CD4-positive, alpha-beta T cell treated with Interleukin-2 at 100 ng/mL for 4 hours (primary cell): ENCODE measurements around the gene TDRD9.

Experiments
- DNase-seq: peaks from one replicate; pipeline ENCODE4 v3.0.0-alpha.2; 2020; ENCODE audit warnings: low spot score

Gene TDRD9

DNA sequence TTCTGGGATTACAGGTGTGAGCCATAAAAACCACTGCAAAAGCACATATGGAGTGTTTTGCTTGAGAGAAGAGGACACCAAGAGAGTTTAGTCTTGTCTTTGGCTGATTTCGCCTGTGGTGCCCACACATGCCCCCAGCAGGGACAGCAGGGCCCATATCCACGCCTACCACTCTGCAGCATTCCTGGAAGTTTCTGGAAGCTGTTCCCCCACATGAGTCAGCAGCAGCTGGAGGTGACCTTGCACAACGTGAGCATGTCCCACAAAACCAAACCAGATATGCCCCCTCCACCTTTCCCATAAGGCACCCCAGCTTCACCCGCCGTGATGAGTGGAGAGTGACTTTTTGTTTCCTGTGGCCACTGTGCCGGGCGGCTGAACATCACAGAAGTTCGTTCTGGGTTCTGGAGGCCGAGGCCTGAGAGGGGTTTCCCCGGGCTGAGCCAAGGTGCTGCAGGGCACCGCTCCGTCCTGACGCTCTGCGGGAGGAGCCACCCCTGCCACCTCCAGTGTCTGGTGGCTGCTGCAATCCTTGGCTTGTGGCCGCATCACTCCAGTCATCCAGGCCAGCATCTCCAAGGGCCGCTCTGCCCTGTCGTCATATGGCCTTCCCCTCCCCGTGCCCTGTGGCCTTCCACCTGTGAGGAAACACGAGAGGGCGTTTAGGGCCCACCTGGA is 162.0 kb downstream of the TDRD9 start:
- no peak for DNase-seq

DNA sequence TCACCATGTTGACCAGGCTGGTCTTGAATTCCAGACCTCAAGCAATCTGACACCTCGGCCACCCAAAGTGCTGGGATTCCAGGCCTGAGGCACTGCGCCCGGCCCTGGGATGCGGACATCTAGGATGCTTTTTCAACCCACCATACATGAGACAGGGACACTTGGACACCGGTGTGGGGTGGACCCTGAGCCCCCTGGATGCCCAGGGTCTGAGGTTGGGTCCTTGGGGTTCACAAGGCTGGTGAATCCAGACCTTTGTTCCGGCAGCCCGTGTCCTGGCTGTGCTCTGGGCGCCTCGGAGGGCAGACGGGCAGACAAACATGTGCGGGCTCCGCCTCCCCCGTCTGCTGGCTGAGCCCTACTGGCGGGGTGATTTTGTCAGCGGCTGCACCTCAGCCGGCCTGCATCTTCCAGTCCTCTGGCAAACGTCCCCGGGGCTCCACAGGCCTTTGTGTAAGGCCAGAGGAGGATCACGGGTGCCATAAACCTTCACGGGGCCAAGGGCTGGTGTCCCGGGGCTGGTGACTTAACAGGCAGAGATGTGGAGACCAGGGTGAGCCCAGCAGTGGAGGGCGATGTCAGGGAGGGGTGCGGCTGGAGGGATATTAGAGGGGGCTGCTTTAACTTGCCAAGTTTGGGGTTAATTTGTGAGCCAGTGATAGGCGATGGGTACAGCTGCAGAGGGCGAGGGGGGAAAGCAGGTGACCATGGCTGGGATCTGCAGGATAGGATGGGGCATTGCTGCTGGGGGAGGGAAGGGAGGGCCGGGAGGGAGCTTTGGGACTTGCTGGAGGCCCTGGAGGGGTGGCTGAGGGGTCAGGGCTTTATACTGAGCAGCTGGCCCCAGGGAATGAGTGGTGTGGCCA is 163.0 kb downstream of the TDRD9 start:
- DNase-seq: no peak

DNA sequence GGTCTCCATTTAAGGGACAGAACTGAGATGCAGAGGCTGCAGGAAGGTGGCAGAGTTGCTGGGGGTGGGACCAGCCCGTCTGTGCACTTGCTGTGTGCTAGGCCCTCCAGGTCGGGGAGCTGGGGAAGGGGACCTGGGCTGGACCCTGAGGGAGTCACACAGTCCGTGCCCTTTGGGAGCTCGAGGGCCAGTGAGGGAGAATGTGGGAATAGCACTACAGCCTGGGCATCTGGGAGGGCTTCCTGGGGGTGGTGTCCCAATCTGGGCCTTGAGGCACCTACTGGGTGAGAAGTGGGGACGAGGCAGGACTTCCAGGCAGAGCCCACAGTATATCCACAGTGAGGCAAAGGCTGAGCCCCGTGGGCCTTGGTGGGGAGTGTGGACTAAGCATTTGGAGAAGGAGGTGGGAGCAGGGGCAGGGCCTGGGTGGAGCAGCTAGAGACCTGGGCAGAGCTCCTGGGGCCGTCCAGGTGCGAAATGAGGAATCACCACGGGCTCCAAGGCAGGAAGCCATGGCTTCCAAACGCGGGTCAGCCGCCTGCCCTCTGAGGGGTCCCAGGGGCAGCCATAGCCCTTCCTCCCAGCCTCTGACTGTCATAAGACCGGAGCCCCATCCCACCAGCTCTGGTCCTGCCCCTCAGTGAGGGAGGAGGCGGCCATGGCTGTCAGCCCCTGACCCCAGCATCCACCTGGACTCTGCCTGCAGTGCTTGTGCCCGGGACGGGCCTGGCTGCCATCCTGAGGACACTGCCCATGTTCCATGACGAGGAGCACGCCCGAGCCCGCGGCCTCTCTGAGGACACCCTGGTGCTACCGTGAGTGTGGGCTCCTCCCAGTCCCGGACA is 163.9 kb downstream of the TDRD9 start:
- DNase-seq: no peak

DNA sequence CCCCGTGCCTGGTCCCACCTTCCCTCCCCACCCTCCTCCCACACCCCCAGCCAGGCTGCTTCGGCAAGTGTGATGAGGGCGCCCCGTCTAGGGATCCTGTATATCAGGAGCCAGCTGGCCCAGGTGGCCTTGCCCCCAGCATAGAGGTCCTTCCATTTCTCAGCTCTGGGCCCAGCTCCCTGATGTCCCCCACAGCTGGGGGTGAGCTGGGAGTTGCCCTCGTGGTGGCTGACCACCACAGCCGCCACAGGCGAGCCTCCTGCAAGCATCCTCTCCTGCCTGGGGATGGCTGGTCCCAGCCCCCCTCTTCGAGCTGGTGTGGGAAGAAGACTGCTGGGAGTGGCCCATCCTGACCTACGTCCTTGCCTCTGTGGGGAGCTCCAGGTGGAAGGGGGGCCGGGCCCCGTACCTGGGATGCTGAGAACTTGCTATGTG is 164.7 kb downstream of the TDRD9 start:
- no peak for DNase-seq

DNA sequence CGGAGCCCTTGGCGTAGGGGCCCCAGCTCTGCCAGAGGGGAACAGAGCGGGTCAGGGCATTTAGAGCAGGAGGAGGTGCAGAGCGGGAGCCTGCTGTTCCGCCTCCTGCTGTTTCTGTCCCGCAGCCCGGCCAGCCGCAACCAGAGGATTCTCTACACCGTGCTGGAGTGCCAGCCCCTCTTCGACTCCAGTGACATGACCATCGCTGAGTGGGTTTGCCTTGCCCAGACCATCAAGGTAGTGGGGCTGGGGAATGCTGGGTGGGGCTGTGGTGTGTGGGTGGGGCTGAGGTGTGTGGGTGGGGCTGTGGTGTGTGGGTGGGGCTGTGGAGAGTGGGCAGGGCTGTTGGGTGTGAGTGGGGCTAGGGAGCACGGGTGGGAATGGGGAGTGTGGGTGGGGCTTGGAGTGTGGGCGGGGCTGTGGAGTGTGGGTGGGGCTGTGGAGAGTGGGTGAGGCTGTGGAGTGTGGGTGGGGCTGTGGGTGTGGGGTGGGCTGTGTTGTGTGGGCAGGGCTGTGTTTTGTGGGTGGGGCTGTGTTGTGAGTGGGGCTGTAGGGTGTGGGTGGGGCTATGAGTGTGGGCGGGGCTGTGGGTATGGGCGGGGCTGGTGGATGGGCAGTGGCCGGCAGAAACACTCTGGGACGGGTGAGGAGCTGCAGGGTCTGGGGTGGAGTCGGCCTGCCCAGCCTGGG is 165.3 kb downstream of the TDRD9 start:
- no peak for DNase-seq

DNA sequence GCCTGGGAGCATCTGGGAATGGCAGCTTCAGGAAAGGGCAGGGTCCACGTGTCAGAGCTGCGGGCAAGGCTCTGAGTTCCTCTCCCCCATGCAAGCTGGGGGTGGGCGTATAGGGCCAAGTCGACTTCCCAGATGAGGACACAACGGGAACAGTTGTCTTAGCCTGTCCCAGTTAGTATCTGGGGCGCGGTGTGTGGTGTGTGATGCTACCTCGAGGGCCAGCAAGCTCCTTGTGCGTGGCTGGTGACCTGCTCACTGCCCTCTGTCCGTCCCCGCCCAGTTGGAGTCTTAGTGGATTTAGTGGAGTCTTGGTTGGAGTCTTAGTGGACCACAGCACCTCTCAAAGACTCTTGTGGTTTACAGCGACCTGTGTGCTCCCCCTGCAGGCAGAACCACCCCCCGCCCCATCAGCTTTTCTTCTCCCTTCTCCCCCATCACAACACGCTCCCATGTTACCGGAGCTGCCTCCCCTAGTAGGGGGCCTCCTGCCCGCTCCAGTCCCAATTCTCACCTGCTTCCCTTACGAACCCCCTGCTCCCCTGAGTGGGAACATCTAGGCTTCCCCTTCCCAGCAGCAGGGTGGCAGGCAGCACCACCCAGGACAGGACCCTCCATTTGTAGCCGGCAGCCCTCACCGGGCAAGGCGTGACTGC is 165.9 kb downstream of the TDRD9 start:
- DNase-seq: no peak

DNA sequence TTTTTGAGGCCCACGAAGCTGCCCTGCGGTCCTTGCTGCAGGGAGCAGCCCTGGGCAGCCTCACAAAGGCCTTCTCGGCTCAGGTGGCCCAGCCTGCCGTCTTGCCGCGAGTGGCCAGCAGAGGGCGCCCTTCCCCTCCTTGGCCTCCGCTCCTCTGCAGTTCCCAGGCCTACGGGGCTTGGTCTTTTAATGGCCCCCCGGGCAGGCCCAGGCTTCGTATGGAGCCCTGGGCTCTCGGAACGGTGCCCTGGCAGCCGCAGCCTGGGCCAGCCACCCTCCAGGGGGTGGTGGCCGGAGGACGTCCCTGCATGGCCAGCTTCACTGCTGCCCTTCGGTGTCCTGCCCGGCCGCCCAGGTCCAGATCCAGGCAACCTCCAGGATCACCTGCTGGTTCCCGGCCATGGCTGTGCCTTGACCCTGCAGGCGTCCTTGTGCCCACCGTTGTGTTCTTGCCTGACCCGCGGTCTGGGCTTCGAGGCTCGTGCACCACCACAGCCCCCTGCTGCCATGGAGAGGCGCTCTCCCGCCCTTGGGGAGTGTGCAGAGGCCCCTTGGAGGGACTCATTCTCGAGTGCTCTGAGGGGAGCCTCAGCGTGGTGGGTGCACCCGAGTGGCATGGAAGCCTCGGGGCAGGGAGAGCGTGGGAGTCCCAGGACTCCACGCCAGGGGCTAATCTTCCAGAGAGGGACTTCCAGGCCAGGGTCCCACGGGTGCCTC is 166.6 kb downstream of the TDRD9 start:
- DNase-seq: peak; percentile 62

DNA sequence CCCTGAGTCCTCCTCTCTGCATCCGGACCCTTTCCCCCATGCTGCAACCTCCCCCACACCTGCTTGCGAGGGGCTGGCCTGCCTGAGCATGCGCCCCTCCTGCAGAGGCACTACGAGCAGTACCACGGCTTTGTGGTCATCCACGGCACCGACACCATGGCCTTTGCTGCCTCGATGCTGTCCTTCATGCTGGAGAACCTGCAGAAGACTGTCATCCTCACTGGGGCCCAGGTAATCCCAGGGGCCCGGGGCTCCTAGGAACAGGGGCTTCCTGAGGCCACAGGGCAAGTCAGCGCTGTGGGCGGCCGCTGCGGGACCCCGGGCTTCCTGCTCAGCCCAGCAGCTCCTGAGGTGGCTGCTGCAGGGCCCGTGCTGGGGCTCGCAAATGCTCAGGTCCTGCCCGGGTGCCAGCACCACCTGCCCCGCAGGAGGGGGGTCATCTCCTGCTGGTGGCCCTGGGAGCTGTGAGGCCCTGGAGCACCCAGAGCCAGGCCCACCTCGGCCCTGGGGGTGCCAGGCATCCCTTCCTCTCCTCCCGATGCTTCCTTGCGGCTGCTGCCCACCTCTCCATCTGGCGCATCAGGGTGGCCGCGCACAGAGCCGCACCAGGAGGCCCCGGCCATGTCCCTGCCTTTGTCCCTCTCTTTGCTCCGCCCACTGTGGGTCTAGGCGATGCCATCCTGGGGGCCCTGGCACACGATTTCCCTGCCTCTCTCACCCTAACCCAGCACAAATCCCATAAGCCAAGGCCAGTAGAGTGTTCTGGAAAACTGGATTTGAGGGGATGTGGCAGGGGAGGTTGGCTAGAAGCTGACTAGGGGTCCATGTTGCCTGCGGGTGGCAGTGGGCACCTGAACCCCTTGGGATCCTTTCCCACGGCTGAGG is 167.4 kb downstream of the TDRD9 start:
- no peak for DNase-seq

DNA sequence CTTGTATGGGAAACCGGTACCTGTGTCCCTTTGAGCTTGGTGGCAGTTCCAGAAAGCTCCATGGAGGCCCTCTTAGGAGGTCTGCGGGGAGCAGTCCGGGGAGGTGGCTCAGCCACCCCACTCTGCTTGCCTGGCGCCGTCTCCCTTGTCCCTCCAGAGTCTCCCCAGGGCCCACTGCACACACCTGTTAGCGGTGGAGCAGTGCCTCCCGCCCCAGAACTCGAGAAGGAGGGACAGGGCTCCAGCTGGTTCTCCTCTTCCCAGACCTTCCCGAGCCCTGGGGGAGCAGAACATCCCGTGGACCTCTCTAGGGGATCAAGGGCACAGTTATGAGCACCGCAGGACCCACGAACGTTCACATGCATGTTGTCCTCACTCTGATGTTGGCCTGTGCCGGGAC is 168.1 kb downstream of the TDRD9 start:
- no peak for DNase-seq

DNA sequence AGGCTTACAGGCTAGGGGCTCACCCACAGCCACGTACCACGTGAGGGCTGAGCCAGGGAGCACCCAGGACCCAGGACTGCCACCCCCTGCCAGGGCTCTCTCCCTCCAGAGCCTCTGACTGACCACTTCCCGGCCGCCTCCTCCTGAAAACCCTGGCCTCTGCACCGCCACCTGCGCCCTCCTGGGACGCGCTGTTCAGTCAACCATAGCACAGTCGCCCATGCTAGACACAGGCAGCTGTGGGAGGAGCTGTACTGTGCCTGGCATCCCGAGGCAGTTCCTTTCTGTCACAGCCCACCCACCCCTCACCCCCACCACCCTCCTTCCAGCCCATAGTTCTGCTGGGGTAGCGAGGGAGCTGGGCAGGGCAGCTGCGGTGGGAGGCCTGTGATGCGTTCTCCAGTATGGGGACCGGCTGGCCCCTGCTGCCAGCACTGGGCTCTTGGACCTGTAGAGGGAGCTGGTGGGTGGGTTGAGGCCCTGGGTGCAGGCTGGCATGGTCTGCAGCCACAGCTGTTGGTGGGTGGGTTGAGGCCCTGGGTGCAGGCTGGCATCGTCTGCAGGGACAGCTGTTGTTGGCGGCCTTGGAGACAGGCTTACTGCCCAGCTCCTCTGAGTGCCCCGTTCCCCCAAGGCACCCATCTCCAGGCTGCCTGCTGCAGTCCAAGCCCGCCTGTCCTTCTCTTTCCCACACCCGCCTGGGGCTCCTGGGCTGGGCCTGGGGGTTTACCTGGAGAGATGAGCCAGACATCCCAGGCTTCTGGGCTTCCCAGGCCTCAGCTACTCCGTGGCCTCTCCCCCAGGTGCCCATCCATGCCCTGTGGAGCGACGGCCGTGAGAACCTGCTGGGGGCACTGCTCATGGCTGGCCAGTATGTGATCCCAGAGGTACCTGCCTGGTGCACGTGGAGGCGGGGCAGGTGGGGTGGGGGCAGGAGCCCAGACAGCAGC is 168.8 kb downstream of the TDRD9 start:
- DNase-seq: no peak

DNA sequence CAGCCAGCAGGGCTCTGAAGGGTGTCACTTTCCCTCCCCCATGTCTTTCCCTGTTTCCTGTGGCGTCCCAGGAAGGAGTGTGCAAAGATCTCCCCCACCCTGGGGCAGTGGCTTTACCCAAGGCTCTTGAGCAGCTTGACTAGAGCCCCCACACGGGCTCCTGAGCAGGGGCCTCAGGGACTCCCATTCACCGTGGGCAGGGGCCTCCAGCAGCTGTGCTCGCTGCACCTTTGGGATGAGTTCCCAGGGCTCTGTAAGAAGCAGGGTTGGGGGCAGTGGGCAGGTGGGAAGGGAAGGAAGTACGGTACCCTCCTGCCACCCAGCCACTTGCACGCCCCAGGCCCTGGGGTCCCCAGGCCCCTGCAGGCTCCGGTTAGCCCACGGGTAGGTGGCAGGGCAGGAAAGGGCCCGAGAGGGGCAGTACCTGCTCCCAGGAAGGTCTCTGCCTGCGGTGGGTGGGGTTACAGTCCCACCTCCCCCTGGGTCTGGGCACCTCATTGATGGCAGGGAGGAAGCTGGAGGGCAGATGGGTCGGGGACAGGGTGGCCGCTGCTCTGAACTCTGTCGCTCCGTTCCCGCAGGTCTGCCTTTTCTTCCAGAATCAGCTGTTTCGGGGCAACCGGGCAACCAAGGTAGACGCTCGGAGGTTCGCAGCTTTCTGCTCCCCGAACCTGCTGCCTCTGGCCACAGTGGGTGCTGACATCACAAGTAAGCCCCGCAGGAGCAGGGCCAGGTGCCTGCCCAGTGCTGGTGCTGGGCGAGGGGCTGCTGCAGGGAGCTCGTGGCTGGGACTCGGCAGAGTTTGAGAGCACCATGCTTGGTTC is 170.2 kb downstream of the TDRD9 start:
- DNase-seq: no peak

DNA sequence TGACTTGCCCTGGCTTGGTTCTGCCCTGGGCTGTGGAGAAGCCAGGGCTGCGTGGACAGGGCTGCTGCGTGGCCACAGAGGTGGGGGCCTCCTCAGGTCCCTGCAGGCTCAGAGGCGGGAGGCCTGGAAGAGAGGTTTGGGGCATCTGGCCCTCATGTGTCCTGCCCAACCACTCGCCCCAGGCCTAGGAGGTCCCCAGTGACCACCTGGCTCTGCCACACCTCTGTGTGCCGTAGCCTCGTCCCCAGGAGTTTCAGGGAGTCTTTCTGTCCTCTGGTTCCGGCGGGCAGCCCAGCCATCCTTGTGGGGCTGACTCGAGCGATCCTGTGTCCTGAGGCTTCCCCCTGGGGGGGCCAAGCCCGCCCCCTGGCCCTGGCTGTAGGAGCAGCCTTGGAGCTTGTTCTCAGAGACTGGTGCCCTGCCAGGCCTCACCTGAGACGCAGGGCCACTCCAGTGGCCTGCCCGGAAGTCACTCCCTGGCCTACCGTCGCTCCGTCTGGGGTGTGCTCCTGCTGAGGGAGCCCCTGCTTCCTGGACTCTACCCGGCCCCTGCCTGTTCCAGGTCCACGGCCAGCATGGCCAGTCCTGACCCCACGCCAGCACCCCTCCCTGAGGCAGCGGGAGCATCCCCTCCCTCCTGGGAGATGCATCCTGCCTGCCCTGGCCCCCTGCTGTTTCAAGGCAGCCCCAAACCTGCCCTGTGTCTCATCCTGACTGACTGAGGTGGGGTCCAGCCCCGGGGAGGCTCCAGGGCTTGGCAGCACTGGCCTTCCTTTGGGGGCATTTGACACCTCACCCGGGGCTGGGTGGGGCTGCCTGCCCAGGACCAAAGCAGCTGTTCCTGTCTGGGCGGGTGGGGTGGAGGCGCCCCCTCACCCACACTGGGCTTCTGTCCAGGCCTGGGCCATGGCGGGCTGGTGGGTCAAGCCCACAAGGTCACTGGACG is 171.1 kb downstream of the TDRD9 start:
- DNase-seq: no peak

DNA sequence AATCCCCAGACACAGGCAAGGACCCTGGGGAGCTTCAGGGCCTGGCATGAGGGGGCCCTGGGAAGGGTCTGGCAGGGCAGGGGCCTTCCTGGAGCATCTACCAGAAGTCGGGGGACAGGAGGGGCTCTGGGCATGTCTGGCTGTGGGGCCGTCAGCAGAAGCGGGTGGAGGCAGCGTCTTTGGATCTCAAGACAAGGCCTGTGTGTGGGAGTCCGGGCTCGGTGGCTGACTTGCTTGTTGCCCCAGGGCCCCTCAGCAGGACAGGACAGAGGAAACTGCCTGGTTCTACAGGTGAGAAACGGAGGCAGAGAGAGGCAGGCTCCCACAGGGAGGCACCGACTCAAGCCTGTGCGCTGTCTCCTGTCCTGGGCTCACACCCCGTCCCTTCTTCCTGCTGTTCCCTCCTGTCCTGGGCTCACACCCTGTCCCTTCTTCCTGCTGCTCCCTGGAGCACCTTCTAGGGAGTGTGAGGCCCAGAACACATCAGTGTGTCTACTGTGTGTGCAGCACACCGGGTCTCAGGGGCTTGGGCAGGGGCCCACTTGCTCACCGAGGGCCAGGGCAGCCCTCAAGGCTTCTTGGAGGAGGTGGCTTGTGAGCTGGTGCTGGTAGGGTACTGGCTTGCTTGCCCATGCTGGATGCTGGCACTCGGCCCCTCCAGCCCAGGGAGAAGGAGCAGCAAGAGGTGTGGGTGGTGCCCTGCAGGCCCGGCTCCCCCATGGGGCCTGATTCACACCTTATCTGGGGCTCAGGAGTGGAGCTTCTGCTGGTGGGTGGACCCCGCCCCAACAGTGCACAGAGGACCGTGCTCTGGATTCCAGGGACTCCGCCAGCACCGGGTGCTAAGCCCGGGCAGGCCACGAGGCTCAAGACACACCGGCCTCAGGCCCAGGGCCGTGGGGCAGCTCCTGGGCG is 172.2 kb downstream of the TDRD9 start:
- no peak for DNase-seq

DNA sequence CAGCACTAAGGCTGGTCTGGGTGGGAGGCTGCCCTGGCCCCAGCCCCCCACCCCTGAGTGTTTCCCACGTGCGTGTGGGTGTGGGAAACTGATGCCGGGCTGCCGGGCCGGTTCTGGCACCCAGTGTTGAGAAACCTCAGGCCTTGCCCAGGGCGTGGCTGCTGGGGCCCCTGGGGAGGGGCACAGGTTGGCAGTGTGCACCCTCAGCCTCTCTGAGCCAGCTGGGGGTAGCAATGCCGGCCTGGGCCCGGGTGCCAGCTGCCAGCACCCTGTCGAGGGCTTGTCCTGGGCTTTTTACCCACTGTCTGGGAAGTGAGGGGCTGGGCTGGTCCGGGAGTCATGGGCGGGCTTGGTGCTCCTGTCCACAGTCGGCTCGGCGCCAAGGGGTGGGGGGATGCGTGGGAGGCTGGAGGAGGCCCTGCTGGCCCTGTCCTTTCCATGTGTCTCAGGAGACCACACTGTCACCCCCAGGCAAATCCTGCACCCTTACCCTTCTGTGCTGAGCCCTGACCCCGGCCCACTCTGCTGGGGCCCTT is 172.9 kb downstream of the TDRD9 start:
- no peak for DNase-seq

DNA sequence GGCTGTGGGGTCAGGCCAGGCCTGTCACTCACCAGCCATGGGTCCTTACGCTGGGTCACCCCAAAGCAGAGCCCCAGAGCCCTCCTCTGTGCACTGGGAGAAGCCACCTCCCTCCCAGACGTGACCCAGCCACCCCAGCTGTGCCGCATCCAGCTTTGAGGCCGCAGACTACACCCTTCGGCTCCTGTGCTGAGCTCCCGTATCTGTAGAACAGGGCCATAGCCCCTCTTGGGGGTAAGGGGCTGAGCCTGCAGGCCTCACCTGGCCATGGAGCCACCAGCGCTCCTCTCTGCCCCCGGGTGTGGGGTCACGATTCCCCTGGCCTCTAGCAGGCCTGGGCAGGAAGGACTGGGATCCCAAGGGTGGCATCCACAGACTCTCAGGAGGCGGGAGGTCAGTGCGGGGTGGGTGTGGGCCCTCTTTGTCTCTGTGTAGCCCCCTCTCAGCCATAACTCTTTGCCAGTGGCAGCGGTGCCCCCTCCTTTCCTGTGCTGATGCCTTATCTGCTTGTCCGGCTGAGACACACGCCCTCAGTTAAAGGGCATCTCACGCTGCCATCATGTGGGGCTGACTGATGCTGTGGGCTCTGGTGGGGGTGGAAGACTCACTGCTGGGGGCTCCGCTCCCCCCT is 173.5 kb downstream of the TDRD9 start:
- DNase-seq: no peak
